IMR-90 (cell line): Measurements from ENCODE around the gene USF1.

Experiments used
- POLR2A ChIP-seq: IDR thresholded peaks from 2 replicates; pipeline ENCODE4 v1.6.1; 2012; ENCODE audit warnings: mild to moderate bottlenecking, low read depth, low read length
- TF ChIP-seq, protein P1 (sequence below): conservative IDR thresholded peaks from 2 replicates; pipeline ENCODE4 v1.5.1; 2012; ENCODE audit warnings: mild to moderate bottlenecking, low read depth, low read length, improper control_type of control experiment

DNA sequence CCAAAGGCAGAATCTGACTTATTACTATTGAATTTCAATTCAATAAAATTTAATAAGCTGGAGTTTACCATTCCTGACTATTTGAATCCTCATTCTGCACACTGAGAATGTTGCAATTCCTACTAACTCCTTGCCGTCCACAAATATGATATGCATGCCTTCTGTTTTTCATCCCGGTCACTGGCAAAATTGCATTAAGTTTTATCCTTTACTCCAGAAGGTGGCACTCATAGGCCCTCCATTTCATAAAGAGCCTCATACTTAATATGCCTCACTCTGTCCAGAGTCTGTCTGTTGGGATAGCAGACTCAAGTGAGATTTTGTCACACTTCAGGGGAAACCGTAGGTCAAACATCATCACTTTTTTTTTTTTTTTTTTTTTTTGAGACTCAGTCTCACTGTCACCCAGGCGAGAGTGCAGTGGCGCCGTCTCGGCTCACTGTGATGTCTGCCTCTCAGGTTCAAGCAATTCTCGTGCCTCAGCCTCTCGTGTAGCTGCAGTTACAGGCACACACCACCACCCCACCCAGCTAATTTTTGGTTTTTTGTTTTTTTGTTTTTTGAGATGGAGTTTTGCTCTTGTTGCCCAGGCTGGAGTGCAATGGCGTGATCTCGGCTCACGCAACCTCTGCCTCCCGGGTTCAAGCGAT lies 52.1 kb downstream of the USF1 start:
- TF ChIP-seq, protein P1, sequence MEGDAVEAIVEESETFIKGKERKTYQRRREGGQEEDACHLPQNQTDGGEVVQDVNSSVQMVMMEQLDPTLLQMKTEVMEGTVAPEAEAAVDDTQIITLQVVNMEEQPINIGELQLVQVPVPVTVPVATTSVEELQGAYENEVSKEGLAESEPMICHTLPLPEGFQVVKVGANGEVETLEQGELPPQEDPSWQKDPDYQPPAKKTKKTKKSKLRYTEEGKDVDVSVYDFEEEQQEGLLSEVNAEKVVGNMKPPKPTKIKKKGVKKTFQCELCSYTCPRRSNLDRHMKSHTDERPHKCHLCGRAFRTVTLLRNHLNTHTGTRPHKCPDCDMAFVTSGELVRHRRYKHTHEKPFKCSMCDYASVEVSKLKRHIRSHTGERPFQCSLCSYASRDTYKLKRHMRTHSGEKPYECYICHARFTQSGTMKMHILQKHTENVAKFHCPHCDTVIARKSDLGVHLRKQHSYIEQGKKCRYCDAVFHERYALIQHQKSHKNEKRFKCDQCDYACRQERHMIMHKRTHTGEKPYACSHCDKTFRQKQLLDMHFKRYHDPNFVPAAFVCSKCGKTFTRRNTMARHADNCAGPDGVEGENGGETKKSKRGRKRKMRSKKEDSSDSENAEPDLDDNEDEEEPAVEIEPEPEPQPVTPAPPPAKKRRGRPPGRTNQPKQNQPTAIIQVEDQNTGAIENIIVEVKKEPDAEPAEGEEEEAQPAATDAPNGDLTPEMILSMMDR, result peak; percentile 52
- TF ChIP-seq POLR2A, result no peak
